HEK293T (cell line): ENCODE data around the gene VWA5B1.

Source experiments
- ARNT ChIP-seq: fragments of 450-650 bp; IDR thresholded peaks from 2 replicates; pipeline ENCODE4 v1.6.1; 2017; ENCODE audit warnings: mild to moderate bottlenecking
- BHLHE40 ChIP-seq: fragments of 450-650 bp; IDR thresholded peaks from 2 replicates; pipeline ENCODE4 v1.6.1; 2016; ENCODE audit warnings: mild to moderate bottlenecking, moderate library complexity, borderline replicate concordance
- ELF4 ChIP-seq: fragments of 450-650 bp; IDR thresholded peaks from 2 replicates; pipeline ENCODE4 v1.6.1; 2017; ENCODE audit warnings: antibody characterized with exemption
- FOXK2 ChIP-seq: fragments of 450-650 bp; IDR thresholded peaks from 2 replicates; pipeline ENCODE4 v1.6.1; 2016; ENCODE audit warnings: mild to moderate bottlenecking
- FOXM1 ChIP-seq: fragments of 450-650 bp; IDR thresholded peaks from 2 replicates; pipeline ENCODE4 v1.6.1; 2017; ENCODE audit warnings: mild to moderate bottlenecking, borderline replicate concordance
- HDGF ChIP-seq: fragments of 450-650 bp; IDR thresholded peaks from 2 replicates; pipeline ENCODE4 v1.6.1; 2017; ENCODE audit warnings: antibody characterized with exemption, borderline replicate concordance
- L3MBTL2 ChIP-seq: fragments of 450-650 bp; conservative IDR thresholded peaks from 2 replicates; pipeline ENCODE4 v1.6.1; 2016; ENCODE audit warnings: mild to moderate bottlenecking
- LEF1 ChIP-seq: fragments of 450-650 bp; IDR thresholded peaks from 2 replicates; pipeline ENCODE4 v1.6.1; 2017; ENCODE audit warnings: mild to moderate bottlenecking, borderline replicate concordance
- NFRKB ChIP-seq: fragments of 450-650 bp; IDR thresholded peaks from 2 replicates; pipeline ENCODE4 v1.6.1; 2016; ENCODE audit warnings: mild to moderate bottlenecking, moderate library complexity
- SP1 ChIP-seq: fragments of 450-650 bp; IDR thresholded peaks from 2 replicates; pipeline ENCODE4 v1.6.1; 2017
- SUZ12 ChIP-seq: fragments of 450-650 bp; IDR thresholded peaks from 2 replicates; pipeline ENCODE4 v1.6.1; 2016; ENCODE audit warnings: mild to moderate bottlenecking
- TARDBP ChIP-seq: fragments of 450-650 bp; IDR thresholded peaks from 2 replicates; pipeline ENCODE4 v1.6.1; 2016
- ZNF384 ChIP-seq: fragments of 450-650 bp; IDR thresholded peaks from 2 replicates; pipeline ENCODE4 v1.6.1; 2016
- TF ChIP-seq, protein P1 (sequence below): fragments of 450-650 bp; IDR thresholded peaks from 2 replicates; pipeline ENCODE4 v1.6.1; 2016

DNA sequence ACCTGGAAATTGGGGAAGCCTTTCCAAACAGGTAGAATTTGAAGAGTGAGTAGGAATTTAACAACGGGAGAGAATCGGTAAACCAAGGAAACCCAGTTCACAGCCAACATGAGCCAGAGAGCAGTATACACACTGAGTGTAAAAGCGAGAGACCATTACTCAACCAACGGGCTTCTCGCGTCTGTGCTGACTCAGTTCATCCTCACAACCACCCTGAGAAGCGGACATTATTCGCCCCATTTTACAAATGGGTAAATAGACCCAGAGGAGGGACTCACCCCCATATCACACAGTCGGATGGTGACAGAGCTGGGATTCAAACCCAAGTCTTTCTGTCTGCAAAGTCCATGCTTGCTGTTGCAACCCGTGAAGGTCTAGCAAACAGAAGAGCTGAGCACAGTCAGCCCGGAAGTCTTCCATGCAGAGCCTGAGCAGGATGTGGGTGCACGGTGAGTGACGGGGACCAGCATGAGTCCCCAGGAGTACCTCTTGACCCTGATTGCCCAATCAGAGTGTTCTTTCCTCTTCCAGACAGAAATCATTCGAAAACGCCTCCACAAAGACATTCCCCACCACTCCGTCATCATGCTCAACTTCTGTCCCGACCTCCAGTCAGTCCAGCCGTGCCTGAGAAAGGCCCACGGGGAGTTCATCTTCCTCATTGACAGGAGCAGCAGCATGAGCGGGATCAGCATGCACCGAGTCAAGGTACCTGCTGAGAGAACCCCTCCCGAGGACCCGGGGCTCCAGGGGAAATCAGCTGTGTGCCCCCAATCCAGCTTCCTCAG is 32.3 kb downstream of the VWA5B1 start:
- TF ChIP-seq, protein P1, sequence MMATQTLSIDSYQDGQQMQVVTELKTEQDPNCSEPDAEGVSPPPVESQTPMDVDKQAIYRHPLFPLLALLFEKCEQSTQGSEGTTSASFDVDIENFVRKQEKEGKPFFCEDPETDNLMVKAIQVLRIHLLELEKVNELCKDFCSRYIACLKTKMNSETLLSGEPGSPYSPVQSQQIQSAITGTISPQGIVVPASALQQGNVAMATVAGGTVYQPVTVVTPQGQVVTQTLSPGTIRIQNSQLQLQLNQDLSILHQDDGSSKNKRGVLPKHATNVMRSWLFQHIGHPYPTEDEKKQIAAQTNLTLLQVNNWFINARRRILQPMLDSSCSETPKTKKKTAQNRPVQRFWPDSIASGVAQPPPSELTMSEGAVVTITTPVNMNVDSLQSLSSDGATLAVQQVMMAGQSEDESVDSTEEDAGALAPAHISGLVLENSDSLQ = no peak
- no peak for TF ChIP-seq ARNT
- TF ChIP-seq SP1 = no peak
- TF ChIP-seq NFRKB = no peak
- no peak for TF ChIP-seq BHLHE40
- TF ChIP-seq HDGF = no peak
- no peak for TF ChIP-seq ELF4
- no peak for TF ChIP-seq FOXK2
- no peak for TF ChIP-seq L3MBTL2
- TF ChIP-seq FOXM1 = no peak
- no peak for TF ChIP-seq LEF1
- no peak for TF ChIP-seq ZNF384
- no peak for TF ChIP-seq SUZ12
- no peak for TF ChIP-seq TARDBP
